ENCODE data around the gene GTPBP4. TPM values are rescaled to one million over a fixed set of nuclear protein-coding genes. Genes with fewer than 3 reads are reported as not detected.

GTPBP4 gene
- total RNA-seq, 1 experiment from 2014 or later, result 111 TPM

DNA sequence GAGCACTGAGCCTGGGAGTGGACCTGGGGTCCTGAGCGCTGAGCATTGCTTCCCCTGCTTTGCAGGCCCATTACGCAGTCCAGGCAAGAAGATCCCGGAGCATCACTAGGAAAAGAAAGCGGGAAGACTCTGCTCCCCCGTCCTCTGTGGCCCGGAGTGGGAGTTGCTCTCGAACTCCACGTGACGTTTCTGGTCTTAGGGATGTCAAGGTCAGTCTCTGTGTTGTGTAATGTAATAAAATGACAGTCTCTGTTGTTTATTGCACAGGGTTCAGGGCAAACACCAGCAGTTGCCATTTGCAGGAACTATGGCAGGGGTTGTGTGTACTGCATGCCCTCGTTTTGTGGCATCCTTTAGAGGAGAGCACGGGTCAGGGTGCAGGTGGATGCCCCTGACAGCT is 27.5 kb downstream of the GTPBP4 start:
- H3K9me2 ChIP-seq (ENCODE audit: insufficient read depth), result no peaks in the 10 kb centered on the region
- no peak overlapping the region for H3K27ac ChIP-seq (ENCODE audit: low read depth, low read length)
- ATAC-seq, result no peak
- intact Hi-C loops (cut with micrococcal nuclease), result no loop called here
- no TSS peak for BruUV-seq (replicated peaks)
- no peak overlapping the region for H2AFZ ChIP-seq (ENCODE audit: low read depth, low read length, poor library complexity, severe bottlenecking)
- no peak overlapping the region for H3K4me3 ChIP-seq (replicated peaks in 1 of 2; ENCODE audit: low read depth in 1 of 2, low read length in 2 of 2)
- POLR2A ChIA-PET, result no interaction called here
- no peak for DNase-seq (ENCODE audit: low read depth, low spot score)
- CTCF ChIA-PET, result no interaction called here
- no peak overlapping the region for H3K4me2 ChIP-seq (ENCODE audit: low read length)
- H3K9me3 ChIP-seq (ENCODE audit: control insufficient read depth in 1 of 2, insufficient read depth in 1 of 2, low read depth in 1 of 2, low read length in 2 of 2), result no peaks in the 10 kb centered on the region
- no peak overlapping the region for H3K9ac ChIP-seq (ENCODE audit: low read length)
- H3K4me1 ChIP-seq (ENCODE audit: control insufficient read depth in 1 of 2, insufficient read depth in 2 of 2, low read length in 2 of 2), result no peaks in the 10 kb centered on the region
- H3K27me3 ChIP-seq (ENCODE audit: insufficient read depth, low read length), result no peaks in the 10 kb centered on the region
- TF ChIP-seq MAX (IDR thresholded peaks at IDR 0.05) (no peak), POLR2A (IDR thresholded peaks at IDR 0.05; ENCODE audit: borderline replicate concordance, extremely low read depth, insufficient read depth, insufficient read length) (no peak), POLR2AphosphoS5 (IDR thresholded peaks at IDR 0.05; ENCODE audit: low read depth, low read length) (no peak), ZNF274 (IDR thresholded peaks at IDR 0.05; ENCODE audit: low read depth, low read length) (no peak), CTCF (IDR thresholded peaks at IDR 0.05 in 2 of 3, conservative IDR thresholded peaks at IDR 0.05 in 1 of 3; ENCODE audit: borderline replicate concordance in 1 of 3, insufficient read depth in 1 of 3, low read depth in 2 of 3, low read length in 2 of 3) (no peak), CEBPB (IDR thresholded peaks at IDR 0.05; ENCODE audit: low read depth) (no peak), SP1 (IDR thresholded peaks at IDR 0.05; ENCODE audit: low read depth) (no peak), EZH2 (IDR thresholded peaks at IDR 0.05) (no peak), FOSL1 (IDR thresholded peaks at IDR 0.05; ENCODE audit: low read depth) (no peak)
- no peaks in the 10 kb centered on the region for H4K20me1 ChIP-seq (ENCODE audit: insufficient read depth)
- RAD21 ChIA-PET (ENCODE audit: low non-redundant PET in 1 of 2, low total read pairs in 2 of 2, uncharacterized antibody in 2 of 2, unreplicated experiment in 2 of 2), result no interaction called here
- H3K79me2 ChIP-seq (ENCODE audit: insufficient read depth, low read length), result peaks cover 35% of the 10 kb centered on the region; the same call in 1 of the 2 replicates
- H3K36me3 ChIP-seq (ENCODE audit: control insufficient read depth in 1 of 2, insufficient read depth in 2 of 2, low read length in 2 of 2), result peaks cover 58 to 64% of the 10 kb centered on the region in 2 experiments

DNA sequence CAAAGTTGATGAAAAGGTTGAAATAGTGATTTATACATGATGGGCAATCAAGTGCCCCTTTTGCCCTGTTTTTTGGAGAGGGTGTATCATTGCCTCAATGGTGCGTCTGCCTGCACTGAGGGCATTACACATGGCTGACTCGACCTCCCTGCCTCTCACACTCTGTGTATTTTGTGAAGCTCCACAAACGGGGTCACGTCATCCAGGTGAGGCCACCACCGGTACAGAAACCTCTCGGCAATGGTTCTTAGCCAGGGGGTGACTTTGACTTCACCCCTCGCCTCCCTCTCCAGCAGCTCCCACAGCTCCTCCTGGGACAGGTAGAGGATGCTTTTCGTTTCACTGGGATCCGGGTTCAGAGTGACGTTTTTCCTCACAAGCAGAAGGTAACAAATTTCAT is 31.1 kb downstream of the GTPBP4 start:
- no TSS peak for BruUV-seq (replicated peaks)
- POLR2A ChIA-PET, result no interaction called here
- no peak overlapping the region for H3K27ac ChIP-seq (ENCODE audit: low read depth, low read length)

More for the DNA sequence above, 31.1 kb downstream of the GTPBP4 start:
- H4K20me1 ChIP-seq (ENCODE audit: insufficient read depth), result no peaks in the 10 kb centered on the region
- H3K9me2 ChIP-seq (ENCODE audit: insufficient read depth), result no peaks in the 10 kb centered on the region
- H3K27me3 ChIP-seq (ENCODE audit: insufficient read depth, low read length), result no peaks in the 10 kb centered on the region
- H3K79me2 ChIP-seq (ENCODE audit: insufficient read depth, low read length), result peaks cover 5% of the 10 kb centered on the region; the same call in 1 of the 2 replicates
- no peaks in the 10 kb centered on the region for H3K9me3 ChIP-seq (ENCODE audit: control insufficient read depth in 1 of 2, insufficient read depth in 1 of 2, low read depth in 1 of 2, low read length in 2 of 2)
- H3K4me1 ChIP-seq (ENCODE audit: control insufficient read depth in 1 of 2, insufficient read depth in 2 of 2, low read length in 2 of 2), result no peaks in the 10 kb centered on the region
- no peak overlapping the region for H3K9ac ChIP-seq (ENCODE audit: low read length)
- H3K4me3 ChIP-seq (replicated peaks in 1 of 2; ENCODE audit: low read depth in 1 of 2, low read length in 2 of 2), result no peak overlapping the region
- RAD21 ChIA-PET (ENCODE audit: low non-redundant PET in 1 of 2, low total read pairs in 2 of 2, uncharacterized antibody in 2 of 2, unreplicated experiment in 2 of 2), result no interaction called here
- intact Hi-C loops (cut with micrococcal nuclease), result no loop called here
- H3K36me3 ChIP-seq (ENCODE audit: control insufficient read depth in 1 of 2, insufficient read depth in 2 of 2, low read length in 2 of 2), result peaks cover 32 to 36% of the 10 kb centered on the region in 2 experiments
- H3K4me2 ChIP-seq (ENCODE audit: low read length), result no peak overlapping the region
- TF ChIP-seq YY1 (IDR thresholded peaks at IDR 0.05; ENCODE audit: extremely low read depth, insufficient replicate concordance, low read depth, low read length) (no peak), ATF3 (IDR thresholded peaks at IDR 0.05) (no peak), EZH2phosphoT487 (IDR thresholded peaks at IDR 0.05; ENCODE audit: borderline replicate concordance) (no peak), CBX3 (IDR thresholded peaks at IDR 0.05; ENCODE audit: low read depth) (no peak)
- CTCF ChIA-PET, result no interaction called here
- no peak for ATAC-seq
- DNase-seq (ENCODE audit: low read depth, low spot score), result no peak
- no peak overlapping the region for H2AFZ ChIP-seq (ENCODE audit: low read depth, low read length, poor library complexity, severe bottlenecking)
